Muscle of leg (tissue), 11 donors: ENCODE measurements around the gene KCND3. TPM values are rescaled to one million over a fixed set of nuclear protein-coding genes. Genes with fewer than 3 reads are reported as not detected.

Experiments used
- DNase-seq: peaks from one replicate; pipeline ENCODE4 v3.0.0; 2013
- H3K27ac ChIP-seq: one replicate; pipeline ENCODE4 v1.5.1; 2013; ENCODE audit warnings: mild to moderate bottlenecking, low read length, control low read depth
- H3K27me3 ChIP-seq: one replicate; pipeline ENCODE4 v1.6.1; 2013; ENCODE audit warnings: low read length; ENCODE audit not compliant: control insufficient read depth, insufficient read depth
- H3K36me3 ChIP-seq: one replicate; pipeline ENCODE4 v1.6.1; 2013; ENCODE audit warnings: low read length; ENCODE audit not compliant: control insufficient read depth, insufficient read depth
- H3K4me1 ChIP-seq: one replicate; pipeline ENCODE4 v1.6.1; 2013; ENCODE audit warnings: low read length; ENCODE audit not compliant: control insufficient read depth, insufficient read depth
- H3K4me3 ChIP-seq: one replicate; pipeline ENCODE4 v1.5.1; 2013; ENCODE audit warnings: low read length, control low read depth
- H3K9me3 ChIP-seq: replicated peaks from 2 replicates; pipeline ENCODE4 v1.6.1; 2013; ENCODE audit warnings: low read depth, low read length; ENCODE audit not compliant: control insufficient read depth
- WGBS: methylation state at CpG from one replicate; pipeline ENCODE4 v1.1.5; 2013; ENCODE audit warnings: missing lambda C conversion rate; ENCODE audit not compliant: insufficient coverage; 5-methylcytosine and 5-hydroxymethylcytosine counted together
- polyA plus RNA-seq, 8 donors: library from polyadenylated mRNA; unstranded; fragments of 120-200 nt; gene quantifications; one replicate each; pipeline versions ENCODE4 v1.2.1 to v1.2.3, GENCODE V29; 2013; ENCODE audit warnings: inconsistent platforms in 1 of 8, low replicate concordance in 1 of 8; ENCODE audit not compliant: insufficient read length in 8 of 8, insufficient read depth in 1 of 8
- total RNA-seq: library from RNA; stranded (reverse); fragments of 120-200 nt; gene quantifications from one replicate; pipeline ENCODE4 v1.2.4, GENCODE V29; 2013

KCND3 gene
- total and polyA plus RNA-seq, 9 donors: 0.84 to 1.9 (median 1.5) TPM

GRCh38 chr1:111841746-111842145 is 147.7 kb downstream of the KCND3 start:
- H3K4me1 ChIP-seq: no peaks in the 10 kb centered on the region
- H3K27ac ChIP-seq: no peak overlapping the region
- no peaks in the 10 kb centered on the region for H3K36me3 ChIP-seq
- H3K4me3 ChIP-seq: no peak overlapping the region
- WGBS: no CpG with 5 or more reads among the region's 2 CpGs
- no peaks in the 10 kb centered on the region for H3K9me3 ChIP-seq
- DNase-seq: no peak
- no peaks in the 10 kb centered on the region for H3K27me3 ChIP-seq

DNA sequence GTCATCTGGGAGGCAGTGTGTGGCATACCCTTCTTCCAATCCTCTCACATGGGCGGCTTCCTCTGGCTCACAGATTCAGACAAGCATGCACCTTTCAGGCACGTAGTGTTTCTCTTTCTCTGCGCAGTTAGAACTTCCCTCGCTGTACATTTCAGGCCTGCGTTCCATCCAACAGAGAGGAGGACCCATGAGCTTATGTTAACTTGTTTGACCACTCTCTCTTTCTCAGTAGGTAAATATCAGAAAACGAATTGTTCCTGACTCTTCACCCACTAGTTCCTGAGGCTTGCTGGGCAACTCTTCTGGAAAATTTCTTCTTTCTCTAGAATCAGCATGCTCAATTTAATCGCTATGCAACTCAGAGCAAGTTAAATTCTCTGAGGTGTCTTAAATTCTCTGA is 148.3 kb downstream of the KCND3 start:
- no peaks in the 10 kb centered on the region for H3K27me3 ChIP-seq
- H3K4me1 ChIP-seq: no peaks in the 10 kb centered on the region
- no peak overlapping the region for H3K27ac ChIP-seq
- no peak for DNase-seq
- H3K9me3 ChIP-seq: no peaks in the 10 kb centered on the region
- H3K36me3 ChIP-seq: no peaks in the 10 kb centered on the region
- H3K4me3 ChIP-seq: no peak overlapping the region
- WGBS: 100% methylated on average over 3 of the region's 7 CpGs

DNA sequence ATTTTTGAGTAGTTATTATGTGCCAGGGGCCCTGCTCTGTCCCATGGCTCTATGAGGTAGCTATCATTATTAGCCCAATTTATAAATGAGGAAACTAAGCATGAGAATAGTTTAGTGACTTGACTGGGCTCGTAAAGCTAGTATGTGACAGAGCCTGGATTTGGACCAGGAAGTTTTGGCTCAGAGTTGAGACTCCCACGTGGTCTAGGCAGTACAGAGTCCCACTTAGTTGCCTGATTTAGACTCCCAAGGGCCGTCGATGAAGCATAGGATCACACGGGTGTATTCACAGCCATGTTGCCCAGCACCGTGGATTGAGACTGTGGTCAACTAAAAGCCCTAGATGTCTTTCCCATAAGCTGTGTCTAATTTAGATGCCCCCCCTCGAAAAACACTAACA is 152.1 kb downstream of the KCND3 start:
- Histone ChIP-seq H3K9me3 (no peaks in the 10 kb centered on the region), H3K4me3 (no peak overlapping the region), H3K27ac (no peak overlapping the region), H3K4me1 (no peaks in the 10 kb centered on the region), H3K36me3 (no peaks in the 10 kb centered on the region), H3K27me3 (no peaks in the 10 kb centered on the region)
- no peak for DNase-seq
- WGBS: 70% methylated on average over 6 of the region's 7 CpGs

DNA sequence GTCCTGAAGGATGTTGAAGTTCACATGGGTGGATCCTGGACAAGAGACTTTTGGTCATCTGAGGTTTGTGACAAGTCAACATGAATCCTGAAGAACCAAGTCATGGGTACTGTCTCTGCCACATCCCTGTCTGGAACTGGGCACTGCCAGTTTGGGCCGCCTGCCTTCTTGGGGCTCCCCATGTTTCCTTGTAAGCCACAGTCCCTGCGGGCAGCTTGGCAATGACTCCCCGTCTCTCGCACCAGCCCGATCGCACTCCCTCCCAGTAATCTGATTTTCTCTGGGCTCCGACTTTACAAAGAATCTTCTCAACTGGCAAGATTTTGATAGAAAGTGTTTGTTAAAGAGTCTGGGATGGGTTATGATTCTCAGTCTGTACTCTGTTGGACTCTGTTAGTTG is 153.4 kb downstream of the KCND3 start:
- no peaks in the 10 kb centered on the region for H3K36me3 ChIP-seq
- no peak overlapping the region for H3K4me3 ChIP-seq
- H3K27me3 ChIP-seq: no peaks in the 10 kb centered on the region
- DNase-seq: no peak
- H3K4me1 ChIP-seq: no peaks in the 10 kb centered on the region
- 100% methylated on average over 1 of the region's 7 CpGs for WGBS
- H3K9me3 ChIP-seq: no peaks in the 10 kb centered on the region
- H3K27ac ChIP-seq: no peak overlapping the region

- no peaks in the 10 kb centered on the region for H3K4me1 ChIP-seq
Measured at GRCh38 chr1:111835514-111835913, 154.0 kb downstream of the KCND3 start.

GRCh38 chr1:111834956-111835355 is 154.5 kb downstream of the KCND3 start:
- Histone ChIP-seq H3K4me3 (no peak overlapping the region), H3K27me3 (no peaks in the 10 kb centered on the region), H3K27ac (no peak overlapping the region), H3K9me3 (no peaks in the 10 kb centered on the region), H3K4me1 (no peaks in the 10 kb centered on the region), H3K36me3 (no peaks in the 10 kb centered on the region)
- 63% methylated on average over 2 of the region's 5 CpGs for WGBS
- no peak for DNase-seq

More at GRCh38 chr1:111835514-111835913, 154.0 kb downstream of the KCND3 start:
- H3K27me3 ChIP-seq: no peaks in the 10 kb centered on the region
- no peaks in the 10 kb centered on the region for H3K36me3 ChIP-seq
- H3K4me3 ChIP-seq: no peak overlapping the region
- no peaks in the 10 kb centered on the region for H3K9me3 ChIP-seq
- no peak overlapping the region for H3K27ac ChIP-seq
- 60% methylated on average over 1 of the region's 3 CpGs for WGBS
- no peak for DNase-seq

GRCh38 chr1:111833334-111833733 is 156.1 kb downstream of the KCND3 start:
- H3K9me3 ChIP-seq: no peaks in the 10 kb centered on the region
- H3K4me1 ChIP-seq: no peaks in the 10 kb centered on the region
- H3K4me3 ChIP-seq: no peak overlapping the region
- H3K27me3 ChIP-seq: peaks cover 2% of the 10 kb centered on the region
- no CpG with 5 or more reads among the region's 4 CpGs for WGBS
- peak; percentile 22 for DNase-seq
- H3K27ac ChIP-seq: no peak overlapping the region
- H3K36me3 ChIP-seq: no peaks in the 10 kb centered on the region

DNA sequence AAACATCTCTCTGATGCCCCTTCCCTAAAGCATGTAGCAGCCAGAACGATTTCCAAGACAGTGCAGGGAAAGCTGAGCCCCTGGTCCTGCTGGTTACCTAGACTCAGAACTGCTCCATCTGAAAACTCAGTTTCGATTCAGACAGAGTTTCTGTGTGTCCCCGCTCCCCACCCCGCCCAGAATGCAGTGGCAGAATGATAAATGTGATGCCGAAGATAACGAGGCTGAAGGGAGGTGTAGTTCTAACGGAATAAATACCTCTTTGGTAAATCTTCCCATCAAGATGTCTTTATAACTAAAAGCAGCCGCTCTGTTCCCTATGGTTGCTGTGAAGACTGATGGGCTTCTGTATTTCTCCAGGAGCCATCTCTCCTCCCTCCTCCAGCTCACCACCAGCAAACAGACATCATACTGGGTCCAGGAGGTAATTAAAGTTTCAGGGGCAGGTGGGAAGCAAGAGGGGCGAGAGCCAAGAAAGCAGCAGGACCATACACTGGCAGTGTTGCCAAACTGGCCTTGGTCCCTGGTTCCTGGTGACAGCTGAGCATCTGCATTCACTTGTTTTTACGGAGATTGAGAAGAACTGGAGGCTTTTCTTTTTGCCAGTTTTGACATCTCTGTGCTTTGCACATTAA is 156.8 kb downstream of the KCND3 start:
- Histone ChIP-seq H3K4me1 (no peaks in the 10 kb centered on the region), H3K27ac (no peak overlapping the region), H3K4me3 (no peak overlapping the region), H3K9me3 (no peaks in the 10 kb centered on the region), H3K27me3 (peaks cover 2% of the 10 kb centered on the region), H3K36me3 (no peaks in the 10 kb centered on the region)
- DNase-seq: no peak
- 65% methylated on average over 2 of the region's 10 CpGs for WGBS

DNA sequence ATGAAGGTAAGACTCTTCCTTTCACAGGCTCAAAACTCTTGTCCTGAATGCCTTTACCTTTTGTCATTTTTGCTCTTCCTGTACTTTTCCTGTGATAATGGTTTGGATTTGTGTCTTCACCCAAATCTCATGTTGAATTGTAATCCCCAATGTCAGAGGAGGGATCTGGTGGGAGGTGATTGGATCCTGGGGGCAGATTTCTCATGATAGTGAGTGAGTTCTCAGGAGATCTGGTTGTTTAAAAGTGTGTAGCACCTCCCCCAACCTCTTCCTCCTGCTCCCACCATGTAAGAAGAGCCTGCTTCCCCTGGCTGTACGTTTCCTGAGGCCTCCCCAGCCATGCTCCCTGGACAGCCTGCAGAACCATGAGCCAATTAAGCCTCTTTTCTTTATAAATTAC is 158.3 kb downstream of the KCND3 start:
- Histone ChIP-seq H3K4me3 (no peak overlapping the region), H3K36me3 (no peaks in the 10 kb centered on the region), H3K27ac (no peak overlapping the region), H3K27me3 (peaks cover 2% of the 10 kb centered on the region), H3K4me1 (no peaks in the 10 kb centered on the region), H3K9me3 (no peaks in the 10 kb centered on the region)
- DNase-seq: no peak
- WGBS: no CpG with 5 or more reads among the region's 1 CpG

DNA sequence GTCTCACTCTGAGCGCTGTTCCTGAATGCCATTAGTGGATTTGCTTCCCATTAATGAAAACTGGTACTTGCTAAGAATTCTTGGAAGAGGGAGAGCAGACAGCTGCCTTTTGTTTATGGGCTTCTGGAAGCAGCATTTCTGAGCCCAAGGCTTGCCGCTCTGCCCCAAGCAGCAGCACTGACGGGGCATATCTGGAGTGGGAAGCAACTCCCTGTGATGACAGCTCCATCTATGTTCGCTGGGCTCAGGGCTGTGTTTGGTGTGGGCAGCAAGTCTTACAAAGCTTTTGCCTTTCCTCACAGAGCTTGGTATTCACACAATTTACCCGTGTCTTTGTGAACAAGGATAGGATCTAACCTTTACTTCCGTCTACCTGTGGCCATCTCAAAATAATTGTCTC is 161.5 kb downstream of the KCND3 start:
- Histone ChIP-seq H3K27me3 (peaks cover 2% of the 10 kb centered on the region), H3K36me3 (no peaks in the 10 kb centered on the region), H3K4me1 (no peaks in the 10 kb centered on the region), H3K9me3 (peaks cover 3% of the 10 kb centered on the region), H3K27ac (no peak overlapping the region), H3K4me3 (no peak overlapping the region)
- WGBS: 84% methylated on average over 3 of the region's 6 CpGs
- DNase-seq: no peak

DNA sequence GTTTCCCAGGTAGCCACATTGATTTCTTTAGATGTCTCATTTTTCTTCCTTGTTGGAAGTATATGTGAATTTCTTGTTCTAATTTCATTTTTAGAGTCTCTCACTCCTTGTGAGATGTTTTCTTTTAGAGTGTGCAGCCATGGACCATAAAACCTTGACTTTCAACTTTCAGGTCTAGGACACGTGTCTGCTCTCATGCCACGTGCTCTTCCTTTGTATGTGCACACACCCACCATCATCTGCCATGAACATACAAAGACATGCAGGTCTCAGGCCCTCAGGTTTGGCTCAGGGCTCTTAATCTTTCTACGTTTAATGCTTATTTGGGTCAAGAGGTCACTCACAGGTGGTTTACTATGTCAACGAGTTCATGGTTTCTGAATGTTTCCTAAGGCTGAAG is 163.2 kb downstream of the KCND3 start:
- no peak overlapping the region for H3K4me3 ChIP-seq
- H3K9me3 ChIP-seq: peaks cover 3% of the 10 kb centered on the region
- peaks cover 2% of the 10 kb centered on the region for H3K27me3 ChIP-seq
- H3K4me1 ChIP-seq: no peaks in the 10 kb centered on the region
- no peak for DNase-seq
- no peak overlapping the region for H3K27ac ChIP-seq
- H3K36me3 ChIP-seq: no peaks in the 10 kb centered on the region
- WGBS: 86% methylated on average over 4 of the region's 4 CpGs
